ENCODE measurements around the gene TADA3. TPM values are rescaled to one million over a fixed set of nuclear protein-coding genes. Genes with fewer than 3 reads are reported as not detected.

Gene TADA3
- total and polyA plus RNA-seq, 12 donors = 38.5 to 59.6 (median 43.5) TPM

DNA sequence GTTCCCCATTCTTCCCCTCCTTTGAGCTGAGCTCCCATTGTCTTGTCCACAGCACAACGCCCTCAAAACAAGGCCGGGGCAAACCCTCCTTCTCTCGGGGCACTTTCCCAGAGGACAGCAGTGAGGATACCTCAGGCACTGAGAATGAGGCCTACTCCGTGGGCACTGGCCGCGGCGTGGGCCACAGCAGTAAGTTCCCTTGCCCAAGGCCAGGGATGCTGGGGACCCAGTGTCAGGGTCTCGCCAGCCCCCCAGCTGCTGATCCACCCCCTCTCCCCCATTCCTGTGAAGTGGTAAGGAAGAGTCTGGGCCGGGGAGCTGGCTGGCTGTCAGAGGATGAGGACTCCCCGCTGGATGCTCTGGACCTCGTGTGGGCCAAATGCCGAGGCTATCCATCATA is 46.8 kb downstream of the TADA3 start:
- H3K36me3 ChIP-seq = peaks cover 16 to 85% (median 77%) of the 10 kb centered on the region in 9 donors
- WGBS, 2 donors = 95 to 96% methylated on average over 12 of the region's 12 CpGs
- TF ChIP-seq, protein P1, sequence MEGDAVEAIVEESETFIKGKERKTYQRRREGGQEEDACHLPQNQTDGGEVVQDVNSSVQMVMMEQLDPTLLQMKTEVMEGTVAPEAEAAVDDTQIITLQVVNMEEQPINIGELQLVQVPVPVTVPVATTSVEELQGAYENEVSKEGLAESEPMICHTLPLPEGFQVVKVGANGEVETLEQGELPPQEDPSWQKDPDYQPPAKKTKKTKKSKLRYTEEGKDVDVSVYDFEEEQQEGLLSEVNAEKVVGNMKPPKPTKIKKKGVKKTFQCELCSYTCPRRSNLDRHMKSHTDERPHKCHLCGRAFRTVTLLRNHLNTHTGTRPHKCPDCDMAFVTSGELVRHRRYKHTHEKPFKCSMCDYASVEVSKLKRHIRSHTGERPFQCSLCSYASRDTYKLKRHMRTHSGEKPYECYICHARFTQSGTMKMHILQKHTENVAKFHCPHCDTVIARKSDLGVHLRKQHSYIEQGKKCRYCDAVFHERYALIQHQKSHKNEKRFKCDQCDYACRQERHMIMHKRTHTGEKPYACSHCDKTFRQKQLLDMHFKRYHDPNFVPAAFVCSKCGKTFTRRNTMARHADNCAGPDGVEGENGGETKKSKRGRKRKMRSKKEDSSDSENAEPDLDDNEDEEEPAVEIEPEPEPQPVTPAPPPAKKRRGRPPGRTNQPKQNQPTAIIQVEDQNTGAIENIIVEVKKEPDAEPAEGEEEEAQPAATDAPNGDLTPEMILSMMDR (IDR thresholded peaks at IDR 0.05) = no peak
- no peaks in the 10 kb centered on the region for H3K9me3 ChIP-seq
- intact Hi-C loops (cut with DNase I) = loop anchor here in 1 of 10 donors (10.0 kb wide), 1 partner anchor 241 kb away; no protein-coding TSS in a partner anchor
- peaks cover 0 to 13% (median 10%) of the 10 kb centered on the region in 9 donors for H3K4me1 ChIP-seq
- DNase-seq (no peak), ATAC-seq (no peak)
- no peaks in the 10 kb centered on the region for H3K27me3 ChIP-seq
- H3K4me3 ChIP-seq = no peak overlapping the region
- H3K27ac ChIP-seq = no peak overlapping the region

DNA sequence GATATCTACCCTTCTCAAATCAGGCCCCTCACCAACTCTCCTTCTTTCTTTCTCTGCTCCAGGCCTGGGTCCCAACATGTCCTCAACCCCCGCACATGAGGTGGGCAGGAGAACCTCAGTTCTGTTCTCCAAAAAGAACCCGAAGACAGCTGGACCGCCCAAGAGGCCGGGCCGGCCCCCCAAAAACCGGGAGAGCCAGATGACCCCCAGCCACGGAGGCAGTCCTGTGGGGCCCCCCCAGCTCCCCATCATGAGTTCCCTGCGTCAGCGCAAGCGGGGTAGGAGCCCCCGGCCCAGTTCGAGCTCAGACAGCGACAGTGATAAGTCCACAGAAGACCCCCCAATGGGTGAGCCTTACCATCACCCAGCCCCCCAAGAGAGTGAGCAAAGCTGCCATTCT is 48.1 kb downstream of the TADA3 start:
- intact Hi-C loops (cut with DNase I) = loop anchor here in 1 of 10 donors (10.0 kb wide), 1 partner anchor 239 kb away; no protein-coding TSS in a partner anchor
- no peaks in the 10 kb centered on the region for H3K9me3 ChIP-seq
- TF ChIP-seq, protein P1 (IDR thresholded peaks at IDR 0.05) = no peak
- H3K36me3 ChIP-seq = peaks cover 16 to 98% (median 91%) of the 10 kb centered on the region in 9 donors
- no peaks in the 10 kb centered on the region for H3K27me3 ChIP-seq
- no peak overlapping the region for H3K27ac ChIP-seq
- peaks cover 0 to 7% (median 5%) of the 10 kb centered on the region in 9 donors for H3K4me1 ChIP-seq
- DNase-seq (no peak), ATAC-seq (no peak)
- WGBS, 2 donors = 96% methylated on average over 13 of the region's 13 CpGs
- H3K4me3 ChIP-seq = no peak overlapping the region

DNA sequence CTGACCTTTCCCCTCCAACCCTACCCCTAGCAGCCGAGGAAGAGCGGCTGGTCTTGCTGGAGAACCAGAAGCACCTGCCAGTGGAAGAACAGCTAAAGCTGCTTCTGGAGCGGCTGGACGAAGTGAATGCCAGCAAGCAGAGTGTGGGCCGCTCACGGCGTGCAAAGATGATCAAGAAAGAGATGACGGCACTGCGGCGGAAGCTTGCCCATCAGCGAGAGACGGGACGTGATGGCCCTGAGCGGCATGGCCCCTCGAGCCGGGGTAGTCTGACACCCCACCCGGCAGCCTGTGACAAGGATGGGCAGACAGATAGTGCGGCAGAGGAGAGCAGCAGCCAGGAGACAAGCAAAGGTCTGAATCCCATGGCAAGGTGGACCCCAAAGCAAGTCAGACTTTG is 48.7 kb downstream of the TADA3 start:
- Histone ChIP-seq H3K27me3 (no peaks in the 10 kb centered on the region), H3K9me3 (no peaks in the 10 kb centered on the region), H3K27ac (no peak overlapping the region), H3K36me3 (peaks cover 16 to 100% (median 96%) of the 10 kb centered on the region in 9 donors), H3K4me1 (peaks cover 0 to 1% (median 0%) of the 10 kb centered on the region in 9 donors), H3K4me3 (no peak overlapping the region)
- ATAC-seq = no peak
- 94 to 97% methylated on average over 18 of the region's 18 CpGs for WGBS, 2 donors
- TF ChIP-seq, protein P1 (IDR thresholded peaks at IDR 0.05) = no peak
- no peak for DNase-seq
- intact Hi-C loops (cut with DNase I) = loop anchor here in 1 of 10 donors (10.0 kb wide), 1 partner anchor 239 kb away; no protein-coding TSS in a partner anchor

DNA sequence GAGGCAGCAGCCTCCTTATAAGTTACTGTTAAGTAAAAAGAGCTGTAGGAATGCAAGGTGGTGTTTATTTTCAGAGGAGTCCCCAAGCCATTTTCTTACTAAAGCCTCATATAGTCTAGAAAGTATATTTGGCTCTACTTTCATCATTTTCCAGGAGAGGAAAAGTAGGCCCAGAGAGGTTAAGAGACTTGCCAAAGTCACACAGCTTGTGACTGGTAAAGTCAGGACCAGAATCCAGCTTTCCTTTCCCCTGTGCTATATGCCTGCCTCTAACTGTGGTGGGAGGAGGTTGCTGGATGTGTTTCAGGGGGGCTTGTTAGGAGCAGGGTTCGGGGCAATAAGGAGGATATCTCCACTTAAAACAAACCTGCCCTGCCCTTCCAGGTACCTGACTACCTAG is 49.7 kb downstream of the TADA3 start:
- 100% methylated on average over 1 of the region's 1 CpG for WGBS, 2 donors
- intact Hi-C loops (cut with DNase I) = loop anchor here in 1 of 10 donors (10.0 kb wide), 1 partner anchor 238 kb away; no protein-coding TSS in a partner anchor
- no peak overlapping the region for H3K27ac ChIP-seq
- ATAC-seq (no peak), DNase-seq (no peak)
- TF ChIP-seq, protein P1 (IDR thresholded peaks at IDR 0.05) = no peak
- no peak overlapping the region for H3K4me3 ChIP-seq
- peaks cover 16 to 100% (median 93%) of the 10 kb centered on the region in 9 donors for H3K36me3 ChIP-seq
- H3K27me3 ChIP-seq = no peaks in the 10 kb centered on the region
- peaks cover 0 to 5% (median 0%) of the 10 kb centered on the region in 9 donors for H3K4me1 ChIP-seq
- no peaks in the 10 kb centered on the region for H3K9me3 ChIP-seq
